ENCODE data around the gene PRODH. TPM values are rescaled to one million over a fixed set of nuclear protein-coding genes. Genes with fewer than 3 reads are reported as not detected.

Gene PRODH
- total RNA-seq, 1 donor from 2014 or later: 16.1 TPM

DNA sequence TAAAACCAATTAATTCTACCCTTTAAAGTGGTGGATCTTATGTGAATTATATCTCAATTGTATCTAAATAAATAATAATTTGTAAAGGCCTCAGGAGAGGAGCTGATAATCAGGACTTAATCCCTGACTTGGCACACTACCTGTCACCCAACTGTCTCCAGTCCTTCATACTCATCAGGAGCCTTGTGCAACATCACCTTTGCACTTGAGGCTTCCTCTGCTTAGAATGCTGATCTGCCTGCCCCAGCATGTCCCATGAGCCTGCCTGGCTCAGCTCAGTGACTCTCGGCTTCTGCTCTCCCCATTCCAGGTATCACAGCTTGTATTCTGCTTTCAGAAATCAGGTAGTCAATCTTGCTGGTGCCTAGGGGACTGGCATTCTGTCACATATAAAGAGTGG lies 43.9 kb upstream of the PRODH start:
- Mint-ChIP-seq H3K36me3 (peaks cover 5% of the 10 kb centered on the region), H3K27ac (no peak overlapping the region), H3K4me3 (no peak overlapping the region), H3K27me3 (no peaks in the 10 kb centered on the region), H3K4me1 (ENCODE audit: unreplicated experiment) (no peaks in the 10 kb centered on the region), H3K9me3 (no peaks in the 10 kb centered on the region)
- TF ChIP-seq, protein P1, sequence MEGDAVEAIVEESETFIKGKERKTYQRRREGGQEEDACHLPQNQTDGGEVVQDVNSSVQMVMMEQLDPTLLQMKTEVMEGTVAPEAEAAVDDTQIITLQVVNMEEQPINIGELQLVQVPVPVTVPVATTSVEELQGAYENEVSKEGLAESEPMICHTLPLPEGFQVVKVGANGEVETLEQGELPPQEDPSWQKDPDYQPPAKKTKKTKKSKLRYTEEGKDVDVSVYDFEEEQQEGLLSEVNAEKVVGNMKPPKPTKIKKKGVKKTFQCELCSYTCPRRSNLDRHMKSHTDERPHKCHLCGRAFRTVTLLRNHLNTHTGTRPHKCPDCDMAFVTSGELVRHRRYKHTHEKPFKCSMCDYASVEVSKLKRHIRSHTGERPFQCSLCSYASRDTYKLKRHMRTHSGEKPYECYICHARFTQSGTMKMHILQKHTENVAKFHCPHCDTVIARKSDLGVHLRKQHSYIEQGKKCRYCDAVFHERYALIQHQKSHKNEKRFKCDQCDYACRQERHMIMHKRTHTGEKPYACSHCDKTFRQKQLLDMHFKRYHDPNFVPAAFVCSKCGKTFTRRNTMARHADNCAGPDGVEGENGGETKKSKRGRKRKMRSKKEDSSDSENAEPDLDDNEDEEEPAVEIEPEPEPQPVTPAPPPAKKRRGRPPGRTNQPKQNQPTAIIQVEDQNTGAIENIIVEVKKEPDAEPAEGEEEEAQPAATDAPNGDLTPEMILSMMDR (conservative IDR thresholded peaks at IDR 0.05): no peak
- DNase-seq (ENCODE audit: extremely low spot score, unreplicated experiment): no peak

DNA sequence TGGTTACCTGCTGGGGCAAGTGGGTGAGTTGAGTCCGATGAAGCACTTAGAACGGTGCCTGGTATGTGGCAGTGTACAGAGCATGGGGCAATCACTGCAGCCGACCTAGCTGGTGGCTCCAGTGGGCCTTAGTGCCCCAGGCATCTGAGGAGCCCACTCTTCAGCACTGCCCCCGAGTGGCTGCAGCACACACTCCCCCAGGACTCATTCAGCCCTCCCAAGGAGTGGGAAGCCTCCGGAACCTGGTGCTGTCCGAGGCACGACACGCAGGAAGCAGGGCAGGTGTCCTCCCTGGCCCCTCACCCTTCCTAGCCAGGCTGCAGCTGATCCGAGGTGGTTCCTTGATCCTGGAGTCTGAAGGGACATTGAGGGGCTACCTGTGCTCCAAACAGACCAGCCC lies 42.4 kb upstream of the PRODH start:
- no peak for DNase-seq (ENCODE audit: extremely low spot score, unreplicated experiment)
- no peaks in the 10 kb centered on the region for H3K4me1 Mint-ChIP-seq (ENCODE audit: unreplicated experiment)
- peaks cover 5% of the 10 kb centered on the region for H3K36me3 Mint-ChIP-seq
- no peaks in the 10 kb centered on the region for H3K9me3 Mint-ChIP-seq
- no peaks in the 10 kb centered on the region for H3K27me3 Mint-ChIP-seq
- H3K27ac Mint-ChIP-seq: no peak overlapping the region
- TF ChIP-seq, protein P1 (conservative IDR thresholded peaks at IDR 0.05): no peak
- no peak overlapping the region for H3K4me3 Mint-ChIP-seq

DNA sequence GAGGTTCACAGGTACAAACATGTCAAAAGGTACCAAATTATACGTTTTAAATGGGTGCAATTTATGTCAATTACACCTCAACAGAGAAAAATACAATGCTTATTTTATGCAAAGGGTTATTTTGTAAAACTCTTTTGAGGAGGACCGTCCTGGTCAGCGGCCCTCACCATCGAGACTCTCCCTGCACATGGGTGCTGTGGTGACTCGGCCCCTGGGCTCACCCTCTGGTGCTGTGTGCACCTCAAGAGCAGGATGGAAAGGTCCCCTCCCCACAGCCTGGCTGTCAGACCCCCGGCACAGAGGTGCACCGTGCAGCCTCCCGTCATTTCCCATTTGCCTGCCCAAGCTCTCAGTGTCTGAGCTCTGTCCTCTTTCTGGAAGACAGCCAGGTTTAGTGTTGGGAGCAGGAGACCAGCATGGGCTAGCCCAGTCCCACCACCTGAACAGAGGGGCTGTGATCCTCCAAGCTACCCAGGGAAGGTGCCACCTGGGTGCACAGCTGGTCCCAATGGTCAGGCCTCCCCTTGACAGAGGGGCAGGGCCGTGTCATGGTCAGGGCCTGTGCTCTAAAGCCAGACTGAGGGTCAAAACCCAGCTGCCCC lies 41.8 kb upstream of the PRODH start:
- H3K27me3 Mint-ChIP-seq: no peaks in the 10 kb centered on the region
- no peak overlapping the region for H3K4me3 Mint-ChIP-seq
- H3K36me3 Mint-ChIP-seq: peaks cover 5% of the 10 kb centered on the region
- no peaks in the 10 kb centered on the region for H3K9me3 Mint-ChIP-seq
- TF ChIP-seq, protein P1 (conservative IDR thresholded peaks at IDR 0.05): no peak
- H3K4me1 Mint-ChIP-seq (ENCODE audit: unreplicated experiment): no peaks in the 10 kb centered on the region
- no peak for DNase-seq (ENCODE audit: extremely low spot score, unreplicated experiment)
- H3K27ac Mint-ChIP-seq: no peak overlapping the region

DNA sequence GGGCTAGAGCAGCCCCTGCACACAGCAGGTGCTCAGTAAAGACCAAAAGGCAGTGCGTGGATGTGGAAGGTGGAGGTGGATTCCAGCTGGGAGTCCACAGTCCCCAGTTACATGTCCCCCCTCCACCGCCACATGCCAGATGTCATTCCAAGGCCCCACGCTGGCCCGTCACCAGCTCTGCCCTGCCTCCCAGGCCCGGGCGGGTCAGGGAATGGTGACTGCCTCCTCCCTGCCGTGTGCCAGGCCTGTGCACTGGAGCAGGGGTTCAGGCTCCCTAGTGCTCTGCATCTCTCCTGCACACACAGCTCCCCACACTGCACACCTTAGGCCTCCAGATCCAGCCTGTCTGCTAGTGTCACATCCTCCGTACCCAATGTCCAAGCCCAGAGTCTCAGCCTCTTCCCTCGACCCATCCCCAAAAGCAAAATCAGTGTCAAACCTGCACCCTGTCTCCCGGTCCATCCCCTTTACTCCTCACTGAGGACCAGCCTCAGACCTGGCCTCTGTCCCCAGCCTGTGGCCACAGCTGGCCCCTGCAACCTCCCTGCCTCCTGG lies 40.2 kb upstream of the PRODH start:
- DNase-seq (ENCODE audit: extremely low spot score, unreplicated experiment): no peak
- no peaks in the 10 kb centered on the region for H3K27me3 Mint-ChIP-seq
- TF ChIP-seq, protein P1 (conservative IDR thresholded peaks at IDR 0.05): no peak
- no peak overlapping the region for H3K4me3 Mint-ChIP-seq
- peaks cover 5% of the 10 kb centered on the region for H3K36me3 Mint-ChIP-seq
- no peak overlapping the region for H3K27ac Mint-ChIP-seq
- no peaks in the 10 kb centered on the region for H3K9me3 Mint-ChIP-seq
- no peaks in the 10 kb centered on the region for H3K4me1 Mint-ChIP-seq (ENCODE audit: unreplicated experiment)

DNA sequence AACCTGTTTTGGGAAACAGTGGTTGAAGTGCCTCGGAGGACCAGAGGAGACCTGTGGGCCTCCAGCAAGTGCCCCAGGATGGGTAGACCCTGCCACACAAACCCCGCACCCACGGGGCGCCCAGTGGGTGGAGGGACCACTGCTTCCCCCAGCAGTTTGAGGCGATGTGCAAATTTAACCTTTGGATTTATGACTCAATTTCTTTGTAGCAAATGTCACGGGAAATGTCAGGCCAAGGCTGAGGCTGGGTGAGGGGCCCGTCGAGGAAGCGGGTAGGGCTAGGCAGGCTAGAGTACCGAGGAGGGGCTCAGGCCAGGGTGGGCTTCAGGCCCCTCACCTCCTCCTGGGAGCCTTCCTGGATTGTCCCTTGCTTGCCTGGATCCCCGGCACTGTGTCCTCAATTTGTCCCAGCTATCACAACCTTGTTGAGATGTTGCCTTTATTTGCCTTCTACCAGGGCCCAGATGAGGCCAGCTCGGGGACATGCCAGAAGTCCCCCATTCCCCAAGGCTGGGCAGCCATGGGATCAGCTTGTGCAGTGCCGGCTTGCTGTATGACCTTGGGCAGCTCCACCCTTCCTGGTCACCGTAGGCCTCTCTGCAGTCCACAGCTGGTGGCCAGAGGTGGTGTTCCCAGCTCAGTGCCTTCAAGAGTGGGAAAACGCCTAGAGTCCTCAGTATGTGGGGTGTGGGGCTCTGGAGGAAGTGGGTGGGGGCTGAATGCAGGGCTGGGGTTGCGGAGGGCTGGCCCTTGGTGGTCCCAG lies 39.5 kb upstream of the PRODH start:
- no peak overlapping the region for H3K4me3 Mint-ChIP-seq
- TF ChIP-seq, protein P1 (conservative IDR thresholded peaks at IDR 0.05): no peak
- no peak for DNase-seq (ENCODE audit: extremely low spot score, unreplicated experiment)
- H3K4me1 Mint-ChIP-seq (ENCODE audit: unreplicated experiment): no peaks in the 10 kb centered on the region
- H3K9me3 Mint-ChIP-seq: no peaks in the 10 kb centered on the region
- H3K27ac Mint-ChIP-seq: no peak overlapping the region
- H3K27me3 Mint-ChIP-seq: no peaks in the 10 kb centered on the region
- peaks cover 5% of the 10 kb centered on the region for H3K36me3 Mint-ChIP-seq
